NCI-H526 (cell line): ENCODE results near the gene ZMAT1.
"Not testable (repeated sequence)": the region's sequence is repeated elsewhere in the genome, so short reads cannot be mapped to it uniquely, and the experiment has no call there.

ENCODE experiments used
- DNase-seq, 2 experiments: peaks; one replicate each; lab custom pipeline; 2025; lab: John Stamatoyannopoulos, UW

The ZMAT1 gene

GRCh38 chrX:101931488-101932248 lies at the start of gene ZMAT1:
ZMAT1 (minus strand) TSS chrX:101932027; CDS start chrX:101932008, 19 bp downstream.
- peak; percentile 84 to 91 for DNase-seq

GRCh38 chrX:101977106-101977505 lies 45.3 kb upstream of the ZMAT1 start:
- DNase-seq = no peak

GRCh38 chrX:101973066-101973465 lies 41.2 kb upstream of the ZMAT1 start:
- no peak for DNase-seq

- DNase-seq = not testable (repeated sequence)
Observed at GRCh38 chrX:101964923-101965539, 33.2 kb upstream of the ZMAT1 start.

- no peak for DNase-seq
Observed at GRCh38 chrX:101958139-101958538, 26.3 kb upstream of the ZMAT1 start.

- no peak for DNase-seq
Observed at GRCh38 chrX:101957174-101957573, 25.3 kb upstream of the ZMAT1 start.

- DNase-seq = no peak
Observed at GRCh38 chrX:101956556-101956955, 24.7 kb upstream of the ZMAT1 start.

- no peak for DNase-seq
Observed at GRCh38 chrX:101950581-101950980, 18.8 kb upstream of the ZMAT1 start.

GRCh38 chrX:101932249-101932570 lies 383 bp upstream of the ZMAT1 start:
- no peak for DNase-seq

GRCh38 chrX:101931136-101931487 lies 715 bp downstream of the ZMAT1 start:
- DNase-seq = no peak

GRCh38 chrX:101925733-101926132 lies 6.1 kb downstream of the ZMAT1 start:
- no peak for DNase-seq

- no peak for DNase-seq
Observed at GRCh38 chrX:101918751-101919150, 13.1 kb downstream of the ZMAT1 start.

GRCh38 chrX:101906136-101906796 lies 25.6 kb downstream of the ZMAT1 start:
- no peak for DNase-seq

- DNase-seq = no peak
Observed at GRCh38 chrX:101904996-101905395, 26.8 kb downstream of the ZMAT1 start.
